PC-9 (cell line): ENCODE measurements around the gene ELFN1. TPM values are rescaled to one million over a fixed set of nuclear protein-coding genes. Genes with fewer than 3 reads are reported as not detected.

Experiments
- BruUV-seq: library from RNA; stranded (reverse); fragments of 400-500 nt; replicated peaks from 2 replicates; lab custom pipeline; 2021; lab: Mats Ljungman, UMichigan
- CTCF ChIA-PET: fragments of 300-600 bp; sonication (Branson Sonifier 250); formaldehyde crosslinking; loops from one replicate; lab custom pipeline; 2022; ENCODE audit warnings: antibody characterized with exemption; lab: Charles Lee
- POLR2A ChIA-PET: fragments of 300-600 bp; sonication (Branson Sonifier 250); formaldehyde crosslinking; loops from one replicate; lab custom pipeline; 2022; ENCODE audit warnings: antibody characterized with exemption; ENCODE audit not compliant: unreplicated experiment; lab: Charles Lee
- DNase-seq, 2 experiments: peaks; one replicate each; pipeline versions ENCODE4 v3.0.0 to v3.0.0-alpha.2; 2015 to 2022; ENCODE audit warnings: mixed read lengths in 1 of 2
- H2AFZ ChIP-seq: fragments of 200-600 bp; sonication (generic); 2 replicates; pipeline ENCODE4 v1.8.1; 2017; ENCODE audit warnings: antibody characterized with exemption
- H3F3A ChIP-seq: fragments of 200-600 bp; sonication (generic); 2 replicates; pipeline ENCODE4 v1.8.1; 2017; ENCODE audit warnings: antibody characterized with exemption, mild to moderate bottlenecking, low read depth; ENCODE audit not compliant: insufficient read depth
- H3K27ac ChIP-seq: fragments of 200-600 bp; sonication (generic); 2 replicates; pipeline ENCODE4 v1.6.1; 2016; ENCODE audit warnings: mixed run types
- H3K27me3 ChIP-seq: fragments of 200-600 bp; sonication (generic); 2 replicates; pipeline ENCODE4 v1.6.1; 2016; ENCODE audit warnings: low read depth, mixed run types; ENCODE audit not compliant: insufficient read depth
- H3K36me3 ChIP-seq: fragments of 200-600 bp; sonication (generic); 2 replicates; pipeline ENCODE4 v1.6.1; 2016; ENCODE audit warnings: low read depth, mixed run types
- H3K4me1 ChIP-seq: fragments of 200-600 bp; sonication (generic); replicated peaks from 2 replicates; pipeline ENCODE4 v1.6.1; 2016; ENCODE audit warnings: mixed run types; ENCODE audit not compliant: insufficient read depth
- H3K4me2 ChIP-seq: fragments of 200-600 bp; sonication (generic); 2 replicates; pipeline ENCODE4 v1.6.1; 2017; ENCODE audit warnings: mixed run types
- H3K4me3 ChIP-seq: fragments of 200-600 bp; sonication (generic); 2 replicates; pipeline ENCODE4 v1.6.1; 2016; ENCODE audit warnings: mixed run types
- H3K79me2 ChIP-seq: fragments of 200-600 bp; sonication (generic); 2 replicates; pipeline ENCODE4 v1.6.1; 2017; ENCODE audit warnings: low read depth, mixed run types
- H3K9me2 ChIP-seq: fragments of 200-600 bp; sonication (generic); 2 replicates; pipeline ENCODE4 v1.8.1; 2017; ENCODE audit warnings: mild to moderate bottlenecking; ENCODE audit not compliant: insufficient read depth
- H3K9me3 ChIP-seq: fragments of 200-600 bp; sonication (generic); 2 replicates; pipeline ENCODE4 v1.8.1; 2016; ENCODE audit warnings: low read depth; ENCODE audit not compliant: insufficient read depth
- H4K20me1 ChIP-seq: fragments of 200-600 bp; sonication (generic); 2 replicates; pipeline ENCODE4 v1.8.1; 2017; ENCODE audit not compliant: insufficient read depth
- EZH2 ChIP-seq: fragments of 200-600 bp; sonication (generic); IDR thresholded peaks from 2 replicates; pipeline ENCODE4 v1.8.0; 2017; ENCODE audit warnings: antibody characterized with exemption, low read depth
- intact Hi-C: fragments of 100-400 bp; cut with micrococcal nuclease; formaldehyde crosslinking; loops from one replicate; pipeline ENCODE4 v1.10.0; 2022; ENCODE audit not compliant: unreplicated experiment
- total RNA-seq: library from RNA; stranded (reverse); gene quantifications from 2 replicates; pipeline ENCODE4 v1.2.3, GENCODE V29; 2021
- TF ChIP-seq, protein P1 (sequence below): fragments of 200-600 bp; sonication (generic); conservative IDR thresholded peaks from 2 replicates; pipeline ENCODE4 v1.6.1; 2017; ENCODE audit warnings: mixed run types, antibody characterized with exemption, mild to moderate bottlenecking, moderate library complexity

ELFN1 gene
- total RNA-seq, 1 experiment from 2014 or later: 0.09 TPM

DNA sequence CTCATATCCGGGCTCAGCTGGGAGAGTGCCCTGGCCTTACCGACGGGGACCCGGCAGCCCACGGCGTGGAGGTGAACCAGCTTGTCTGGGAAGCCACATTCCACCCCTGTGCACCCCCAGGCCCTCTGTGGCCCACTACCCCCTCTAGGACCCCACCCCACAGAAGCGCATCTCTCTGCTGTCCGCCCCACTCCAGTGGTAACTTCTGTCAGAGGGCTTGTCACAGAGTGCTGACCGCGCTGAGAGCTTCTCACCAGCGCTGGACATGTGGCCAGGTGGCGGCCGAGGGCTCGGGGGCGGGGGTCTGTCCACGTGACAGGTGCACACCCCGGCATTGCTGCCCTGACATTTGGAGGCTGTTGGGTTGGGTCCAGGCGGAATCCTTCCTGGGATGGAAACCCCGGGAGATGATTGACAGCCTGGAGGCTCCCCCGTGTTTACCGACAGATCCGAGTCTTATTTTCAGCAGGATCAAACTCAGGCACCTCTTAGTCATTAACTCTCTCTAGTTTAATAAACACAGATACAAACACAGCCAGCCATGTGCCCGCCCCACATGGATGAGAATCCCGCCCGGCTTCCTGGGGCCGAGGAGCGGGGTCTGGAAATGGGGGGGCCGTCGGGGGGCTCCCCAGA is 5.1 kb downstream of the ELFN1 start:
- peaks cover 91% of the 10 kb centered on the region for H3K27me3 ChIP-seq

DNA sequence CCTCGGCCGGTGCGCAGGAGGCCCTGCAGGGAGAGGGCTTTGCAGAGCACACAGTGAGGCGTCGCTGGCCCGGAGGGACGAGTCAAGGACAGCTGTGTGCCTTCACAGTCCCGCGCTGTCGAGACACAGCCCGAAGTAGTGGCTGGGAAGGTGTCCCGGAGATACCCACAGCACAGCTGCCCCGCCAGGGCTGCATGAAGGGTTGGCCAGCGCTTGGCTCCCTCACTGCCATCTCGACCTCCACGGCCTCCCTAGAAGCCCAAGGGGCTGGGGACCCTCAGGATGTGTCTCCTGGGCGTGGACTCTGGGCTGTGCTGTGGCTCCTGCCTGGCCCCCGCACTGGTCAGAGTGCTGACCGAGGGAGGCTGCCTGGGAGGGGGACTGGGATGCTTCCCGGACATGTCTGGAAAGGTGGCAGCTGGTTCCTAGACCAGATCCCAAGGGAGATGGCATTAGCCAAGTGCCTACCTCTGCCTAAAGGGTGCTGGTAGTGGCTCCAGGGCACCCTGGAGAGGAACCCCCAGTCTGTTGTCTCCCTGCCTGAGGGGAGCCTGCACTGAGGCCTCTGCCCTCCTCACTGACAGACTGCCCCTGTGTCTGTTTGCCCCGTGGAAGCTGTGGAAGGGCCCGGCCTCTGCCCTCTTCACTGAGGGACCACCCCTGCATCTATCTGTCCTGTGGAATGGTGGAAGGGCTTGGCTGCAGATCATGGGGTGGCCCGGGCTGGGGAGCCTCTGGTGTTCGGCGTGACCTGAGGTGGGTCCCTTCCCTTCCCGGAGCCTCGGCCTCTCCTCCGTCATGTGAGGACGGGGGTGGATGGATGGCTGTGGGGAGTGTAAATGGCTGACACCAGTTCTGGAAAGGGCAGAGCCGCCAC is 5.8 kb downstream of the ELFN1 start:
- BruUV-seq: no TSS peak
- peaks cover 97% of the 10 kb centered on the region for H3K27me3 ChIP-seq
- H3K9me2 ChIP-seq: no peaks in the 10 kb centered on the region
- no peak overlapping the region for H3K4me2 ChIP-seq
- H3K36me3 ChIP-seq: no peaks in the 10 kb centered on the region
- H3K79me2 ChIP-seq: no peaks in the 10 kb centered on the region
- H3K9me3 ChIP-seq: no peaks in the 10 kb centered on the region
- DNase-seq: no peak
- intact Hi-C loops: no loop called here
- TF ChIP-seq EZH2: no peak
- TF ChIP-seq, protein P1, sequence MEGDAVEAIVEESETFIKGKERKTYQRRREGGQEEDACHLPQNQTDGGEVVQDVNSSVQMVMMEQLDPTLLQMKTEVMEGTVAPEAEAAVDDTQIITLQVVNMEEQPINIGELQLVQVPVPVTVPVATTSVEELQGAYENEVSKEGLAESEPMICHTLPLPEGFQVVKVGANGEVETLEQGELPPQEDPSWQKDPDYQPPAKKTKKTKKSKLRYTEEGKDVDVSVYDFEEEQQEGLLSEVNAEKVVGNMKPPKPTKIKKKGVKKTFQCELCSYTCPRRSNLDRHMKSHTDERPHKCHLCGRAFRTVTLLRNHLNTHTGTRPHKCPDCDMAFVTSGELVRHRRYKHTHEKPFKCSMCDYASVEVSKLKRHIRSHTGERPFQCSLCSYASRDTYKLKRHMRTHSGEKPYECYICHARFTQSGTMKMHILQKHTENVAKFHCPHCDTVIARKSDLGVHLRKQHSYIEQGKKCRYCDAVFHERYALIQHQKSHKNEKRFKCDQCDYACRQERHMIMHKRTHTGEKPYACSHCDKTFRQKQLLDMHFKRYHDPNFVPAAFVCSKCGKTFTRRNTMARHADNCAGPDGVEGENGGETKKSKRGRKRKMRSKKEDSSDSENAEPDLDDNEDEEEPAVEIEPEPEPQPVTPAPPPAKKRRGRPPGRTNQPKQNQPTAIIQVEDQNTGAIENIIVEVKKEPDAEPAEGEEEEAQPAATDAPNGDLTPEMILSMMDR: no peak
- H3K4me1 ChIP-seq: no peaks in the 10 kb centered on the region
- POLR2A ChIA-PET: no interaction called here
- H2AFZ ChIP-seq: no peak overlapping the region
- H3F3A ChIP-seq: no peaks in the 10 kb centered on the region
- H4K20me1 ChIP-seq: 0 out of 2 replicates have a peak, but pooled peaks cover 7% of the 10 kb centered on the region
- no peak overlapping the region for H3K27ac ChIP-seq
- no peak overlapping the region for H3K4me3 ChIP-seq
- CTCF ChIA-PET: no interaction called here

More for the DNA sequence above, 5.1 kb downstream of the ELFN1 start:
- H4K20me1 ChIP-seq: 0 out of 2 replicates have a peak, but pooled peaks cover 7% of the 10 kb centered on the region
- H3K9me2 ChIP-seq: no peaks in the 10 kb centered on the region
- DNase-seq: no peak
- H3K27ac ChIP-seq: no peak overlapping the region
- intact Hi-C loops: no loop called here
- ChIA-PET POLR2A (no interaction called here), CTCF (no interaction called here)
- H3K36me3 ChIP-seq: no peaks in the 10 kb centered on the region
- no peak for TF ChIP-seq EZH2
- TF ChIP-seq, protein P1: no peak
- no TSS peak for BruUV-seq
- no peak overlapping the region for H2AFZ ChIP-seq
- H3K79me2 ChIP-seq: no peaks in the 10 kb centered on the region
- H3K4me2 ChIP-seq: no peak overlapping the region
- no peaks in the 10 kb centered on the region for H3F3A ChIP-seq
- no peaks in the 10 kb centered on the region for H3K9me3 ChIP-seq
- no peaks in the 10 kb centered on the region for H3K4me1 ChIP-seq
- H3K4me3 ChIP-seq: no peak overlapping the region

DNA sequence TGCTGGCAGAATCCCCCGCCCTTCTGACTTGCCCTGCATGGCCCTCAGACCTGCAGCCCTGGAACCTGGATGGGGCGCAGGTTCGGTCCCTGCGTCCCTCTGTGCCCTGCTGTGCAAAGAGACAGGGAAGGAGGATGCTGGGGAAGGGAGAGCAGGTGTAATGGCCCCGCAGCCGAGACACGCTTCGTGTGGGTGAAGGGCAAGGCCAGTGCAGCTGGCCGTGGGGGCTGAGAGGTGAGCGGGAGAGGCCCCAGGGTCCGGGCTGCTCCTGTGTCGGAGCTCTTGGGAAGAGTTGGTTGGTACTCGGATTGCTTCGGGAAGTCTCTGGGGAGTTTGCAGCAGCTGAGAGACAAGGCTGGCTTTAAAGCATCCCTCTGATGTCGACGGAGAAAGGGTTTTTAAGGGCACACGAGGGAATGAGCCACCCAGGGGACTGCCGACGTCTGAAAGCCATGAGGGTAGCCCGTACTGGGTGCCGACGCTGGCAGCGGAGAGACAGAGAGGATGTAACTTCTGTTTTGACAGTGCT is 6.5 kb downstream of the ELFN1 start:
- H3K9me2 ChIP-seq: no peaks in the 10 kb centered on the region
- no peak for DNase-seq
- peaks cover 97% of the 10 kb centered on the region for H3K27me3 ChIP-seq
- BruUV-seq: no TSS peak
- H4K20me1 ChIP-seq: 0 out of 2 replicates have a peak, but pooled peaks cover 7% of the 10 kb centered on the region
- no peaks in the 10 kb centered on the region for H3F3A ChIP-seq
- no peaks in the 10 kb centered on the region for H3K36me3 ChIP-seq
- no peaks in the 10 kb centered on the region for H3K4me1 ChIP-seq
- H2AFZ ChIP-seq: no peak overlapping the region
- H3K4me2 ChIP-seq: no peak overlapping the region
- no peak overlapping the region for H3K27ac ChIP-seq
- no peak overlapping the region for H3K4me3 ChIP-seq
- H3K79me2 ChIP-seq: no peaks in the 10 kb centered on the region
- ChIA-PET POLR2A (no interaction called here), CTCF (interaction anchor here (0.6 kb wide), 1 partner anchor 76 kb away, joined by 3 read pairs; no protein-coding TSS in a partner anchor)
- H3K9me3 ChIP-seq: no peaks in the 10 kb centered on the region
- TF ChIP-seq, protein P1: no peak
- TF ChIP-seq EZH2: no peak
- intact Hi-C loops: no loop called here
